Measurements from ENCODE around the gene SNAI3.

The SNAI3 gene

DNA sequence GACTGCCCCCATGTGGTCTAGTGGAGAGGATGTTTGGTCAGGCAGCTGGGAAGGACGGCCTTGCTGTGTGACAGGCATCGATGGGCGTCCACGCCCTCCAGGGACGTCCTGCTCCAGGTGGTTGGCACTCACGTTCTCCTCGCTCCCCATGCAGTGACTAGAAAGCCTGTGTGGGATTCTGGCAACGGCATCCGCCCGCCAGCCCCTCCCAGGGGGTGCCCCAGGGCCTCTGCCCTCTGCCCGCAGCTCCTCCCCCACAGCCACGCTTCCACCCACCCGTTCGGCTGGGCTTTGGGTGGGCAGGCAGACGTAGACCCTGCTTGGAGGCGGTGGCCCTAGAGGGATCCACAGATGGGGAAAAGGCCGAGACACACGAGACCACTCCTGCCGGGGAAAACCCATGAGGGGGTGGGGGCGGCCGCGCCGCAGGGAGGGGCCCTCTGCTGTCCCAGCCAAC is 52.6 kb downstream of the SNAI3 start:
- DNase-seq (ENCODE audit: low read depth), result peak; percentile 10

DNA sequence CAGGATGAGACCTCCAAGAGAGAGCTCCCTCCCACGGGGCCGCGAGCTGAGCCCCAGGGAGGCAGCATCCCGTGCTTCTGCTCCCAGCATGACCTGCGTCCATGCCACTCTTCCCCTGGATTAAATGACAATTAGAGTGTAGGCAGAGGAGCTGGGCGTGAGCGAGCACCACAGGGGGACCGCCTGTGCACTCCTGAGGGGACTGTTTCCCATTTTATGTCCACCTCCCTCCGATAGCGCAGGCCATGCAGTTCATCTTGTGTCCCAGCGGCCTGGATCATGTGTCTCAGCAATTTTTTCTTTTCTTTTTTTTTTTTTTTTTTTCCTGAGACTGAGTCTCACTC is 53.7 kb downstream of the SNAI3 start:
- no peak for DNase-seq (ENCODE audit: low read depth)

DNA sequence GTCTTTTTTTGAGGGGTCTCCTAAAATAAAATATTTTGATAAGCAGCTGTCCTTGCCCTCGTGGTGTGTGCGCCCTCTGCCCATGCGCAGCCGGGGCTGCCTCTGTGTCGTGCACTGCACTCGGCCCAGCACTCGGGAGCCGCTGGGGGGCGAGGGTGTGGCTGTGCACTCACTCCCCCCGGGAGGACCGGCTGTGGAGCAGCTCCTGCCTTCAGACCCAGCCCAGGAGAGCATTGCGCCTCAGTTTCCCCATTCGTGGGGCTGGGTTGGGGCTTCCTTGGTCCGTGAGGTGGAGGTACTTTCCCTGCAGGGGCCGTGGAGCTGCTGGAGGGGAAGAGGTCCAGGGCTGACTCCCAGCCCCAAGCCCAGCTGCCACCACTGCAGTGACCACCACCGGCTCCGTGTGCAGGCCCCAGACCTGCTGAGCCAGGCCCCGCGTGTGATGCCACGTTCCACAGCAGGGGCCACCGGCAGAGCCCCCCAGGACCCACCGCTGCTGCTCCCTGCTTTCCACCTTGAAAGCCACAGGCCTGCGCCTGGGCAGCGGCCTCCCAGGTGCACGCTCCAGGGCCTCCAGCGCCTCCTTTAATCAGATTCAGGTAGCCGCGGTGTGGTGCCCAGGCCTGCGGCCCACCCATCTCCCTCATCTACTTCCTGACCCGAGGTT is 54.3 kb downstream of the SNAI3 start:
- no peak for DNase-seq (ENCODE audit: low read depth)

DNA sequence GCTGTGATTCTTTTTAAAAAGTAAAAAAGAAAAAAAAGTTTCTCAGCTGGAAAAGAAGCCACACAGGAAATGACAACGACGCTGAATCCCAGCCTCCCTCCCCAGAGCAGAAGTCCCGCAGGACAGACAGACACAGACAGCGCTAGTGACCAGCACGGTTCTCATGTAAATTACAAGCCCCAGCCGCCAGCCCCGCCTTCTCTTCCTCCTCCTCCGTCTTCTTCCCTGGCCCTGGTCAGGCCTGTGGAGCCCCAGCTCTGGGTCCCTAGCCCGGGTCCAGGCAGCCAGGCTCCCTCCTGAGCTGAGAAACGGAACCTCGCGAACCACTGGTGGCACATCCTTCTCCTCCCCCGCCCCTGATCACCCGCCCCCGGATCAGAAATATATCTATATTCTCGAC is 54.9 kb downstream of the SNAI3 start:
- no peak for DNase-seq (ENCODE audit: low read depth)

DNA sequence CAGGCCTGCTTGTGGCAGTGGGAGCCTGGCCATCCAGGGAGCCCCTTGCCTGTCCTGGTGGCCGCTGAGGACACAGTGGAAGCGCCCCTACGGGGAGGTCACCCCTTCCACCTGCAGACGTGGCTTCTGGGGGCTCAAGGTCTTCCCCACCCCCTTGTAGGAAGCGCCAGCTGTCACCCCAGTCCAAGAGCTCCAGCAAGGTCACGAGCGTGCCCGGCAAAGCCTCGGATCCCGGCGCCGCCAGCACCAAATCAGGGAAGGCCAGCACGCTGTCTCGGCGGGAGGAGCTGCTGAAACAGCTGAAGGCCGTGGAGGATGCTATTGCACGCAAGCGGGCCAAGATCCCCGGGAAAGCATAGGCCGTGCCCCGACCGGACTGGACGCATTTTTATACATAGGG is 55.4 kb downstream of the SNAI3 start:
- no peak for DNase-seq (ENCODE audit: low read depth)

DNA sequence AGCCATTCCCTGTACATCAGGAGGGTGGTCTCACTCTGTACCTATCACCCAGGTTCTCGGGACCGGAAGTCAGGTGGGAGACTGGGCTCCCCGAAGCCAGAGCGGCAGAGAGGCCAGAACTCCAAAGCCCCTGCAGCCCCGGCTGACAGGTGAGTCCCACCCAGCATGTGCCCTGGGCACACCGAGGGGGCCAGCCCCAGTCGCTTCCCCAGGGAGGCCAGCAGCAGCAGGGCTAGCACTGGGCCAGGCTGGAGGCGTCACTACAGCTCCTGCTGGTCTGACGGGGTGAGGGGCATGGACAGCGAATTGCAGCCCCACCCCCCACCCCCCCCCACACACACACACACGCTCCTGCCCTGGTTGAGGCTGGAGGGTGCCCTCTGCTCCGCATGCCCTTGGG is 55.9 kb downstream of the SNAI3 start:
- DNase-seq (ENCODE audit: low read depth), result no peak

DNA sequence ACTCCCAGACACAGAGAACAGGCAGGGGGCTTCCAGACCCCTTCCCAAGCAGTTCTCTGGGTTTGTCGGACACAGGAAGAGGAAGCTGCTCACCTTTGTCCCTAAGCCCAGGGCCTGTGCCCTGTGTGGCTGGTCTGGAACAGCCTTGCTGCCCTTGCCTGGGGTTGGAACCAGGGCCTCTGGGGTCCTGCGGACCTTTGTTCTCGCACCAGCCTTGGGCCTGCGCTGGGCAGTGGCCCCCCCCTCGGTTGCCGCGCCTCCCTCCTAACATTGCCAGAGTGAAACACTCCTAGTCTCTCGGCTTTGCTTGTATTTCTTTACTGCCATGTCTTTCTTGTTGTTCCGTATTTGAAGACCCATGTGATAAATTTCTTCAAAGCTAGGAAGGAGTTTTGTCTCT is 56.5 kb downstream of the SNAI3 start:
- DNase-seq (ENCODE audit: low read depth), result no peak

DNA sequence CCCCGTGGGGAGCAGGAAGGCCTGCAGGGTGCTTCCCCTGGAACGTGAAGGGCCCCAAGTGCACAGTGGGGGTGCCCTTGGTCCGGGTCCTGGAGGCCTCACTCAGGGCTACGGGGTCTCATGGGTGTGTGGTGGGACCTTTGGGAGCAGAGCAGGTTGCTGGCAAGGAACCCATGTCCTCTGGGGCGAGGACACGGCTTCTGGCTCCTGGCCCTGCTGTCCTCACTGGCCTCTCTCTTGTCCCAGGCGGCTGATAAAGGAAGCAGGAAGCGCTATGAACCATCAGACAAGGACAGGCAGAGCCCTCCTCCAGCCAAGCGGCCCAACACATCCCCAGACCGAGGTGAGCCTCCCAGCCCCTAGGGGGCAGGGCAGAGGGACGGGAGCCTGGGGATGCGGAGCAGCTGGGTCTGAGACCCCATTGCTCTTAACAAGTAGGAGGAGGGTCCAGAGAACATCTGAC is 57.8 kb downstream of the SNAI3 start:
- DNase-seq (ENCODE audit: low read depth), result no peak

All from fibroblast of the conjunctiva (primary cell).